ENCODE results near the gene GAPDH. TPM values are rescaled to one million over a fixed set of nuclear protein-coding genes. Genes with fewer than 3 reads are reported as not detected.

GAPDH gene
- total RNA-seq, 2 donors from 2014 or later: 4,693 to 5,476 TPM

- H3K9me3 ChIP-seq: no peaks in the 10 kb centered on the region
- H3K4me3 ChIP-seq: no peak overlapping the region
- TF ChIP-seq CTCF (IDR thresholded peaks at IDR 0.05): no peak
- no peak overlapping the region for H3K27ac ChIP-seq
- peaks cover 89% of the 10 kb centered on the region for H3K36me3 ChIP-seq
- DNase-seq (ENCODE audit: low spot score): no peak
- H3K4me1 ChIP-seq: peaks cover 0 to 7% of the 10 kb centered on the region in 2 donors
- no peaks in the 10 kb centered on the region for H3K27me3 ChIP-seq
Measured at GRCh38 chr12:6526766-6527525, 7.4 kb upstream of the GAPDH start.

- TF ChIP-seq CTCF (IDR thresholded peaks at IDR 0.05): no peak
- DNase-seq (ENCODE audit: low spot score): no peak
- peaks cover 81% of the 10 kb centered on the region for H3K36me3 ChIP-seq
- no peaks in the 10 kb centered on the region for H3K27me3 ChIP-seq
- no peaks in the 10 kb centered on the region for H3K9me3 ChIP-seq
- H3K4me3 ChIP-seq: no peak overlapping the region
- H3K27ac ChIP-seq: no peak overlapping the region
- H3K4me1 ChIP-seq: peaks cover 0 to 14% of the 10 kb centered on the region in 2 donors
Measured at GRCh38 chr12:6527711-6528110, 6.6 kb upstream of the GAPDH start.

GRCh38 chr12:6528539-6529235, 5.6 kb upstream of the GAPDH start:
- TF ChIP-seq CTCF (IDR thresholded peaks at IDR 0.05): no peak
- Histone ChIP-seq H3K36me3 (peaks cover 71% of the 10 kb centered on the region), H3K4me3 (no peak overlapping the region), H3K9me3 (no peaks in the 10 kb centered on the region), H3K27me3 (no peaks in the 10 kb centered on the region), H3K27ac (no peak overlapping the region), H3K4me1 (peaks cover 0 to 24% of the 10 kb centered on the region in 2 donors)
- DNase-seq (ENCODE audit: low spot score): no peak

- no peaks in the 10 kb centered on the region for H3K9me3 ChIP-seq
- H3K4me1 ChIP-seq: peaks cover 0 to 29% of the 10 kb centered on the region in 2 donors
- TF ChIP-seq CTCF (IDR thresholded peaks at IDR 0.05): no peak
- no peak overlapping the region for H3K27ac ChIP-seq
- H3K36me3 ChIP-seq: peaks cover 65% of the 10 kb centered on the region
- no peaks in the 10 kb centered on the region for H3K27me3 ChIP-seq
- DNase-seq (ENCODE audit: low spot score): no peak
- H3K4me3 ChIP-seq: no peak overlapping the region
Measured at GRCh38 chr12:6529291-6529737, 5.0 kb upstream of the GAPDH start.

- peaks cover 0 to 33% of the 10 kb centered on the region in 2 donors for H3K4me1 ChIP-seq
- H3K4me3 ChIP-seq: no peak overlapping the region
- peaks cover 55% of the 10 kb centered on the region for H3K36me3 ChIP-seq
- no peaks in the 10 kb centered on the region for H3K9me3 ChIP-seq
- H3K27ac ChIP-seq: no peak overlapping the region
- TF ChIP-seq CTCF (IDR thresholded peaks at IDR 0.05): no peak
- no peak for DNase-seq (ENCODE audit: low spot score)
- no peaks in the 10 kb centered on the region for H3K27me3 ChIP-seq
Measured at GRCh38 chr12:6530576-6531260, 3.6 kb upstream of the GAPDH start.

Measured in right atrium auricular region (tissue), 2 donors.